ENCODE data around the gene TBR1.

TBR1 gene

GRCh38 chr2:161471631-161472030, 55.5 kb downstream of the TBR1 start (continued):
- TF ChIP-seq, protein P1, sequence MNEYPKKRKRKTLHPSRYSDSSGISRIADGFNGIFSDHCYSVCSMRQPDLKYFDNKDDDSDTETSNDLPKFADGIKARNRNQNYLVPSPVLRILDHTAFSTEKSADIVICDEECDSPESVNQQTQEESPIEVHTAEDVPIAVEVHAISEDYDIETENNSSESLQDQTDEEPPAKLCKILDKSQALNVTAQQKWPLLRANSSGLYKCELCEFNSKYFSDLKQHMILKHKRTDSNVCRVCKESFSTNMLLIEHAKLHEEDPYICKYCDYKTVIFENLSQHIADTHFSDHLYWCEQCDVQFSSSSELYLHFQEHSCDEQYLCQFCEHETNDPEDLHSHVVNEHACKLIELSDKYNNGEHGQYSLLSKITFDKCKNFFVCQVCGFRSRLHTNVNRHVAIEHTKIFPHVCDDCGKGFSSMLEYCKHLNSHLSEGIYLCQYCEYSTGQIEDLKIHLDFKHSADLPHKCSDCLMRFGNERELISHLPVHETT (tag by site-specific recombination; IDR thresholded peaks at IDR 0.05): no peak

GRCh38 chr2:161474920-161475319, 58.8 kb downstream of the TBR1 start:
- H3K4me1 ChIP-seq (ENCODE audit: control insufficient read depth, insufficient read depth, low read length): no peaks in the 10 kb centered on the region
- no peak overlapping the region for H3K4me3 ChIP-seq (ENCODE audit: low read depth, low read length)
- H3K27ac ChIP-seq (ENCODE audit: extremely low read depth, low read depth, low read length): no peak overlapping the region
- CTCF ChIA-PET: no interaction called here
- TF ChIP-seq, protein P2, sequence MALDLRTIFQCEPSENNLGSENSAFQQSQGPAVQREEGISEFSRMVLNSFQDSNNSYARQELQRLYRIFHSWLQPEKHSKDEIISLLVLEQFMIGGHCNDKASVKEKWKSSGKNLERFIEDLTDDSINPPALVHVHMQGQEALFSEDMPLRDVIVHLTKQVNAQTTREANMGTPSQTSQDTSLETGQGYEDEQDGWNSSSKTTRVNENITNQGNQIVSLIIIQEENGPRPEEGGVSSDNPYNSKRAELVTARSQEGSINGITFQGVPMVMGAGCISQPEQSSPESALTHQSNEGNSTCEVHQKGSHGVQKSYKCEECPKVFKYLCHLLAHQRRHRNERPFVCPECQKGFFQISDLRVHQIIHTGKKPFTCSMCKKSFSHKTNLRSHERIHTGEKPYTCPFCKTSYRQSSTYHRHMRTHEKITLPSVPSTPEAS (tag by site-specific recombination; IDR thresholded peaks at IDR 0.05): no peak
- TF ChIP-seq ZNF707 (tag by site-specific recombination; IDR thresholded peaks at IDR 0.05): no peak
- TF ChIP-seq KLF16 (tag by site-specific recombination; IDR thresholded peaks at IDR 0.05): no peak
- TF ChIP-seq ZIC2 (tag by site-specific recombination; IDR thresholded peaks at IDR 0.05): no peak
- no peak for TF ChIP-seq ZFHX2 (tag by site-specific recombination; conservative IDR thresholded peaks at IDR 0.05)
- no peak for TF ChIP-seq ZNF221 (tag by site-specific recombination; IDR thresholded peaks at IDR 0.05; ENCODE audit: borderline replicate concordance)
- TF ChIP-seq ZNF580 (tag by site-specific recombination; IDR thresholded peaks at IDR 0.05): no peak
- no peak for TF ChIP-seq SP2 (tag by site-specific recombination; IDR thresholded peaks at IDR 0.05)
- no peak for TF ChIP-seq ZBTB49 (tag by site-specific recombination; IDR thresholded peaks at IDR 0.05; ENCODE audit: low read depth)
- TF ChIP-seq ZNF571 (tag by site-specific recombination; IDR thresholded peaks at IDR 0.05): no peak
- POLR2A ChIA-PET: no interaction called here
- no peaks in the 10 kb centered on the region for H3K36me3 ChIP-seq (ENCODE audit: control insufficient read depth in 2 of 2, insufficient read depth in 1 of 2, low read length in 2 of 2)
- H3K9me3 ChIP-seq (ENCODE audit: control insufficient read depth, insufficient read depth, low read depth, low read length): no peaks in the 10 kb centered on the region

All from HEK293 (cell line).